Subcutaneous adipose tissue (tissue), 4 donors: ENCODE results near the gene PTPRD. TPM values are rescaled to one million over a fixed set of nuclear protein-coding genes. Genes with fewer than 3 reads are reported as not detected.

Source experiments
- total RNA-seq, 4 donors: library from RNA; depleted of rRNA; stranded (reverse); fragments of >200 nt; gene quantifications; one replicate each; pipeline ENCODE4 v1.1.0, GENCODE V29; 2016
- TF ChIP-seq, protein P1 (sequence below): fragments of 450-650 bp; IDR thresholded peaks from one replicate; pipeline ENCODE4 v1.5.1; 2016; ENCODE audit warnings: low read depth, mild to moderate bottlenecking, control low read depth, antibody characterized with exemption, moderate library complexity

The PTPRD gene
- total RNA-seq, 4 donors from 2014 or later: 5.1 to 17.3 (median 12.1) TPM

DNA sequence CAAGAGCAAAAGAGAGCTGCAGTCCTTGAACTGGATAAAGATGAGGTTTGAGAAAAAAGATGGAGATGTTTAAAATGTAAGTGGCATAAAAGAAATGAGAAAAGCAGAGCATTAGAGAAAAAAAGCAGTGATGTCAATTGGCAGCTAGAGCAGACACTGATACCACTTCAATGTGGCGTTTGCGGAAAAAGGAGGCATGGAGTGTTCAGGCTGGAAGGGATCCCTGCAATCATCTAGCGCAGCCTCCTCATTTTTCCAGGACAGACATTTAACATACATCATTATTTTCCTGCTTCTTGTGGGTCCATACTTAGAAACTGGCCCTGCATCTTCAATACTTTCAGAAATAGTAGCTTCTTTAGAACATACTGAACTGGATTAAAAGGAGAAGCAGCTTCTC is 563.8 kb downstream of the PTPRD start:
- TF ChIP-seq, protein P1, sequence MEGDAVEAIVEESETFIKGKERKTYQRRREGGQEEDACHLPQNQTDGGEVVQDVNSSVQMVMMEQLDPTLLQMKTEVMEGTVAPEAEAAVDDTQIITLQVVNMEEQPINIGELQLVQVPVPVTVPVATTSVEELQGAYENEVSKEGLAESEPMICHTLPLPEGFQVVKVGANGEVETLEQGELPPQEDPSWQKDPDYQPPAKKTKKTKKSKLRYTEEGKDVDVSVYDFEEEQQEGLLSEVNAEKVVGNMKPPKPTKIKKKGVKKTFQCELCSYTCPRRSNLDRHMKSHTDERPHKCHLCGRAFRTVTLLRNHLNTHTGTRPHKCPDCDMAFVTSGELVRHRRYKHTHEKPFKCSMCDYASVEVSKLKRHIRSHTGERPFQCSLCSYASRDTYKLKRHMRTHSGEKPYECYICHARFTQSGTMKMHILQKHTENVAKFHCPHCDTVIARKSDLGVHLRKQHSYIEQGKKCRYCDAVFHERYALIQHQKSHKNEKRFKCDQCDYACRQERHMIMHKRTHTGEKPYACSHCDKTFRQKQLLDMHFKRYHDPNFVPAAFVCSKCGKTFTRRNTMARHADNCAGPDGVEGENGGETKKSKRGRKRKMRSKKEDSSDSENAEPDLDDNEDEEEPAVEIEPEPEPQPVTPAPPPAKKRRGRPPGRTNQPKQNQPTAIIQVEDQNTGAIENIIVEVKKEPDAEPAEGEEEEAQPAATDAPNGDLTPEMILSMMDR: no peak

DNA sequence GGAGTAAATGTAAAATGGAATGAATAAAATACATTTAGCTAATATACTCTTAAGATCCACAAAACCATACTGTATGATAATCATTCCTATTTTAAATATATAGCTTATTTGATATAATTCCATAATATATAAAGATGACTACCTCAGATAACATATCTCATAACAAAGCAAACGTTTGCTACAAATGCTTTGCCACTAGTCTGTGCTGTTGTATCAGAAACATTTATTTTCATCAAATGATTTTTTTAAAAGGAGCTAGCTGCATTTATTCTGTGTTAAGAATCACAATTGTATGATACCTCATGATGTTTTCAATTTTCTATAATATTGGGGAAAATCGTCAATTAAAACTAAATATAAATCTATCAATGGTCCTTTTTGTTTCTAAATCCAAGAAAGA is 567.2 kb downstream of the PTPRD start:
- TF ChIP-seq, protein P1: no peak

DNA sequence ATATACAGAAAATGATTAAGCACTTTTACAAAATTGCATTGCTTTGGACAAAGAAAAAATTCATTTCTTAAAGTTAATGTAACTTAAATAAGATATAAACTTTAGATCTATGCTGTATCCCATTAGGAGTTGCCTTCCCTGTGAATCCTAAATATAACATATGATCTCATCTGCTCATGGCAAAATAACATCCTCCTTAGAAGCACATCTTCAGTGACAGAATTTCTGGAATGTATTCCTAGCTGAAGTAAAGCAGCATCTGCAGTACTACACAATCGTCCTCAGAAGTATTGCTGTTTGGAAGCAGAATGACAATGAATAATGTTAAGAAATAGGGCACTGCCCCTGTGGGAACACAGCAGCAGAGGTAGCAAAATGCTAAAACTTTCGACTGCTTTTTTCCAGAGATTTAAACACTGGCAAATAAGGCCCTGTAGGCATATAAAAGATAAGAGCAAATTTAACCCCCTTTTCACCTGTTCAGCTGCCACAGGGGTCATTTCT is 571.0 kb downstream of the PTPRD start:
- TF ChIP-seq, protein P1: no peak

- TF ChIP-seq, protein P1: no peak
Observed at GRCh38 chr9:10036095-10036494, 576.7 kb downstream of the PTPRD start.

DNA sequence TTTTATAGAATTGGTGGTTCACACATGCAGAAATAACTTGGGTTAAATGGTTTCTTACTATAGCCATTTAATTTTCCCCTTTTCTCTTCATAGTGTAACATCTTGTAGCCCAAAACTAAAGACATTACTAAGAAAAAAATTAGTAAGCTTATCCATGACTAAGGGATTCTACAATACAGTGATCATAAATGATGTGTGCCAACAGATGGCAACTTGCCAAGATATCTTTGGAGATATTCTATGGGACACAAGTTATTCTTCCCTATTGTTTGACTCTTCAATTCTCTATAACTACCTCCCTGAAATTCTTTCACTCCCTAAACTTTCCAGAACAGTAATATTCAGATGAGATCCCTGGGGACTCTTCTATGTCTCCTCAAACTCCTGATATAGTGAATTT is 580.6 kb downstream of the PTPRD start:
- TF ChIP-seq, protein P1: no peak

DNA sequence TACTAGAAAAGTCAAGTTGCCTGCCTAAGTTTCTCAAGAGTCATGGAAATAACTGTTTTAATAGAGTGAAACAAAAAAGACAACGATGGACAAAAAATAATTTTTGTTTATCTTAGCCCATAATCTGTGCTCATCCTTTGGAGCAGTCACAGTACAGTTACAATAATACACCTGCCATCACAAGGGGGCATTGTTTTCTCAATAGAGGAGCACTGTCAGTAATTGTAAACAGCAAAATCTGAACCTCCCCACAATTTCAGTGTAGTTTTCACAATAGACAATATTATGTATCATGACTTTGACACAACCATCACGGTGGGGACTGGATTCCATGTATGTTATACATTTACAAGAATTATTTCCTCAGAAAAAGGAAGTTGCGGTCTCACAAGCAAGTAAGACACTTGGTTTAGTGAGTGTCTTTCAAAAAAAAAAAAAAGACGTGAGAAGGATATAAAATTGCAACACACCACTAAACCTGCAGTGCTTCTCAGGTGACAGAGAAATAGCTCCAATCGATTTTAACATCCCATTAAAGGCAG is 586.3 kb downstream of the PTPRD start:
- TF ChIP-seq, protein P1: no peak

DNA sequence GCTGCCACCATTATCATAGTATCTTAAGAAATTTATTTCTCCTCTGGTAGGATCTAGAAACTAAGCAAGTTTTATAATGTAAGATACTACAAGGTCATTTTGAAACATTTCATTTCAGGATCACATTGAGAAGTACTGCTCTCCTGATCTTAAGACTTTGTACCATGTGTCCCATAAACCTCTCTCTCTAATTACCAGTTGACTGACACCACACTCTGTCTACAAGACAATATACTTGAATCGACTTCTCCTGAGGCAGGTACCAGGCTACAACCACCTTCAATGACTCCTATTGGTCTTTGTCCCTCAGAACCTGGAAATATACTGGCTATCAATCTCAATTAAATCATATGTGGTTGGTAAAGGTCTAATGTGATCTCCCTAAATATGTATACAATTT is 597.0 kb downstream of the PTPRD start:
- TF ChIP-seq, protein P1: no peak
